Measurements from ENCODE around the gene MRPL50. TPM values are rescaled to one million over a fixed set of nuclear protein-coding genes. Genes with fewer than 3 reads are reported as not detected.

MRPL50 gene
- 10.7 and 14.2 TPM in 2 replicates for total RNA-seq

GRCh38 chr9:101398068-101398929 lies at the start of gene MRPL50, which contains the start of gene ZNF189:
MRPL50 (minus strand) TSS chr9:101398618; CDS start chr9:101398592, 26 bp downstream.
ZNF189 (plus strand) TSS chr9:101398851; CDS start chr9:101399157, 306 bp downstream.

GRCh38 chr9:101435601-101436079 lies 37.2 kb upstream of the MRPL50 start, which contains the start of gene ALDOB:
ALDOB (minus strand) TSS chr9:101435774; CDS start chr9:101430887, 4,887 bp downstream.

GRCh38 chr9:101384873-101385536 lies 13.4 kb downstream of the MRPL50 start, which contains the start of gene BAAT:
BAAT (minus strand) TSS chr9:101385006; CDS start chr9:101371404, 13,602 bp downstream.

Other genes with a start within 250 kb of the MRPL50 start
- gene BAAT, start 13.6 kb downstream of the MRPL50 start, total RNA-seq, result under 0.01 TPM in 2 replicates
- gene ZNF189, start 233 bp upstream of the MRPL50 start, total RNA-seq, result 21.5 and 25.5 TPM in 2 replicates
- gene ALDOB, start 37.2 kb upstream of the MRPL50 start, total RNA-seq, result 0.12 TPM in 1 of 2 replicates, not detected in the other
- 36.4 and 45.4 TPM in 2 replicates for gene RNF20, start 135.2 kb upstream of the MRPL50 start, total RNA-seq
- gene PPP3R2, start 196.4 kb upstream of the MRPL50 start, total RNA-seq, result not detected in 2 replicates